Measurements from ENCODE around the gene KDM2B. TPM values are rescaled to one million over a fixed set of nuclear protein-coding genes. Genes with fewer than 3 reads are reported as not detected.

Gene KDM2B
- total and polyA plus RNA-seq, 2 of the 8 experiments (the other 6 are each of a cell fraction or from before 2014, with no cell fraction given): 111 to 162 TPM

GRCh38 chr12:121446750-121447149 lies 134.1 kb downstream of the KDM2B start (continued):
- TF ChIP-seq USF2 (IDR thresholded peaks at IDR 0.05; ENCODE audit: low read length): no peak
- no peak for TF ChIP-seq GABPA (IDR thresholded peaks at IDR 0.05; ENCODE audit: borderline replicate concordance, insufficient read depth, low read length)
- TF ChIP-seq MAFK (IDR thresholded peaks at IDR 0.05; ENCODE audit: low read depth, low read length): no peak
- TF ChIP-seq TAF1 (IDR thresholded peaks at IDR 0.05; ENCODE audit: low read depth, low read length): no peak
- TF ChIP-seq FOSL1 (IDR thresholded peaks at IDR 0.05; ENCODE audit: insufficient read depth, low read depth, low read length): no peak
